ENCODE measurements around the gene SLC22A14. TPM values are rescaled to one million over a fixed set of nuclear protein-coding genes. Genes with fewer than 3 reads are reported as not detected.
A peak's percentile ranks its signal among the peaks of the same experiment; 100 is the strongest.

The SLC22A14 gene
- total RNA-seq, 4 donors from 2014 or later = 1.2 TPM; not detected in 3

DNA sequence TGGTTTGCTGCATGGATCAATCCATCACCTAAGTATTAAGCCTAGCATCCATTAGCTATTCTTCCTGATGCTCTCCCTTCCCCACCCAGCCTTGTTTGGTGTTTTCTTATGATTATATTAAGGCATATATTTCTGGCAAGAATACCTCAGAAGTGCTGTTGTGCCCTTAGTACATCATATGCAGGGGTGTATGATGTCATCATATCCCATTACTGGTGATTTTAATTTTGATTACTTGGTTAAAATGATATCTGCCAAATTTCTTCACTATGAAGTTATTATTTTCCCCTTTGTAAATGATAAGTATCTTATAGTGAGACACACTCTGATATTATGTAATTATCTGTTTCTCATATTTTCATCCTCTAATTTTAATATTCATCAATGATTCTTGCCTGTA lies 15.4 kb downstream of the SLC22A14 start:
- Histone ChIP-seq H3K27me3 (no peaks in the 10 kb centered on the region), H3K4me1 (no peaks in the 10 kb centered on the region), H3K9me3 (no peaks in the 10 kb centered on the region), H3K4me3 (no peak overlapping the region), H3K27ac (no peak overlapping the region), H3K36me3 (no peaks in the 10 kb centered on the region)
- TF ChIP-seq CTCF (IDR thresholded peaks at IDR 0.05) (no peak), EP300 (IDR thresholded peaks at IDR 0.05) (no peak), POLR2A (IDR thresholded peaks at IDR 0.05) (no peak)
- DNase-seq (ENCODE audit: low spot score in 2 of 2) = no peak

- no peaks in the 10 kb centered on the region for H3K9me3 ChIP-seq
- WGBS, 2 donors = 79 to 84% methylated on average over 5 of the region's 5 CpGs
- DNase-seq (ENCODE audit: low spot score in 2 of 2) = no peak
Measured at GRCh38 chr3:38297947-38298711, 16.0 kb downstream of the SLC22A14 start.

GRCh38 chr3:38306941-38307340 lies 24.8 kb downstream of the SLC22A14 start:
- peaks cover 0 to 4% (median 0%) of the 10 kb centered on the region in 4 donors for H3K9me3 ChIP-seq
- H3K36me3 ChIP-seq = no peaks in the 10 kb centered on the region
- H3K27me3 ChIP-seq = no peaks in the 10 kb centered on the region
- no peak for TF ChIP-seq CTCF (IDR thresholded peaks at IDR 0.05)
- TF ChIP-seq EP300 (IDR thresholded peaks at IDR 0.05) = no peak
- TF ChIP-seq POLR2A (IDR thresholded peaks at IDR 0.05) = no peak
- DNase-seq (ENCODE audit: low spot score in 2 of 2) = no peak
- no peak overlapping the region for H3K4me3 ChIP-seq
- 82 to 90% methylated on average over 3 to 4 of the region's 5 CpGs for WGBS, 2 donors
- H3K4me1 ChIP-seq = no peaks in the 10 kb centered on the region
- H3K27ac ChIP-seq = no peak overlapping the region

More at GRCh38 chr3:38297947-38298711, 16.0 kb downstream of the SLC22A14 start:
- no peak overlapping the region for H3K27ac ChIP-seq
- H3K27me3 ChIP-seq = no peaks in the 10 kb centered on the region
- H3K4me3 ChIP-seq = no peak overlapping the region
- TF ChIP-seq EP300 (IDR thresholded peaks at IDR 0.05) (no peak), CTCF (IDR thresholded peaks at IDR 0.05) (peak; percentile 11 to 36 (median 26)), POLR2A (IDR thresholded peaks at IDR 0.05) (no peak)
- H3K4me1 ChIP-seq = no peaks in the 10 kb centered on the region
- H3K36me3 ChIP-seq = no peaks in the 10 kb centered on the region

DNA sequence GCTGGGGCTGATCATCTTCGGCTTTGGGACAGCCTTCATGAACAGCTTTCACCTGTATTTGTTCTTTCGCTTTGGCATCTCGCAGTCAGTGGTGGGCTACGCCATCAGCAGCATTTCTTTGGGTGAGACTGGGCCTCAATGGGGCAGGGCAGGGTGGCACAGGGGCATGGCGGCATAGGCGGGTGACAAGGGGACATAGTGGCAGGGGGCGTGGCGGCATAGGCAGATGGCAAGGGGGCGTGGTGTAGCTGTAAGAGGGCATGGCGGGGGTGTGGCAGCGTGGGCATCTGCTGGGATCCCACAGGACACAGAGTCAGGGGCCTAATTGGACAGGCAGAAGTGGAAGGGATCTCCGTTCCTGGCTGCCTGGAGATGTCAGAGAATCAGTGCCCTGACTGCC lies 25.5 kb downstream of the SLC22A14 start:
- H3K4me3 ChIP-seq = no peak overlapping the region
- H3K27me3 ChIP-seq = no peaks in the 10 kb centered on the region
- H3K36me3 ChIP-seq = no peaks in the 10 kb centered on the region
- peaks cover 0 to 4% (median 0%) of the 10 kb centered on the region in 4 donors for H3K9me3 ChIP-seq
- no peaks in the 10 kb centered on the region for H3K4me1 ChIP-seq
- DNase-seq (ENCODE audit: low spot score in 2 of 2) = no peak
- no peak for TF ChIP-seq CTCF (IDR thresholded peaks at IDR 0.05)
- TF ChIP-seq POLR2A (IDR thresholded peaks at IDR 0.05) = no peak
- TF ChIP-seq EP300 (IDR thresholded peaks at IDR 0.05) = no peak
- 85 to 91% methylated on average over 11 to 12 of the region's 12 CpGs for WGBS, 2 donors
- no peak overlapping the region for H3K27ac ChIP-seq

- Histone ChIP-seq H3K27ac (no peak overlapping the region), H3K9me3 (peaks cover 0 to 4% (median 0%) of the 10 kb centered on the region in 4 donors), H3K27me3 (no peaks in the 10 kb centered on the region), H3K36me3 (no peaks in the 10 kb centered on the region), H3K4me1 (no peaks in the 10 kb centered on the region), H3K4me3 (no peak overlapping the region)
- TF ChIP-seq EP300 (IDR thresholded peaks at IDR 0.05) = no peak
- no peak for TF ChIP-seq CTCF (IDR thresholded peaks at IDR 0.05)
- TF ChIP-seq POLR2A (IDR thresholded peaks at IDR 0.05) = no peak
- no peak for DNase-seq (ENCODE audit: low spot score in 2 of 2)
- WGBS, 2 donors = 86 to 90% methylated on average over 9 of the region's 9 CpGs
Measured at GRCh38 chr3:38308456-38308855, 26.4 kb downstream of the SLC22A14 start.
